Neural progenitor cell (in vitro differentiated cells): ENCODE measurements around the gene ITCH.

Source experiments
- CTCF ChIP-seq: fragments of 200-600 bp; sonication (generic); IDR thresholded peaks from 2 replicates; pipeline ENCODE4 v1.5.1; 2017; ENCODE audit warnings: antibody characterized with exemption, mild to moderate bottlenecking
- EZH2phosphoT487 ChIP-seq: fragments of 200-600 bp; sonication (generic); IDR thresholded peaks from 2 replicates; pipeline ENCODE4 v1.6.1; 2017; ENCODE audit warnings: antibody characterized with exemption

DNA sequence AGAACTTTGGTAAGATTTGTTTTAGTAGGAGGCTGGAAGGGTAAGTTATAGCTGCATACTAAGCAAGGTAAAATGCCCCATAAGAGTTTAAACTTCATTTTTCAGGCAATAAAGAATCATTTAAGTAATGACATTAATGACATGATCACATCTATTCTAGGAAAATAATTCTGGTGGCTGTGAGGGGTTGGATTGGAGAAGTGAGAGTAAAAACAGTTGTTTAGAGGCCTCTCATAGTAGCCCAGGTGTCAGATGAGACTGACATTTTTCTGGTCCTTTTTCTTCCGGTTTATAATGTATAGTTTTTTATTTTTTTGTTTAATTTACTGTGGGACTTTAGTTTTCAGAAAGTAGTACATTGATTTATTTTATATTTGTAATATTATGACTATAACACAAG is 40.8 kb downstream of the ITCH start:
- no peak for TF ChIP-seq EZH2phosphoT487
- TF ChIP-seq CTCF = no peak
